Activated CD4-positive, alpha-beta T cell treated with anti-CD3 and anti-CD28 coated beads, Interleukin-2, amount 50 U/mL, for 4 hours (primary cell): ENCODE data around the gene TSHR.

ENCODE experiments used
- DNase-seq, 2 experiments: peaks; one replicate each; pipeline ENCODE4 v3.0.0-alpha.2; 2020

The TSHR gene

DNA sequence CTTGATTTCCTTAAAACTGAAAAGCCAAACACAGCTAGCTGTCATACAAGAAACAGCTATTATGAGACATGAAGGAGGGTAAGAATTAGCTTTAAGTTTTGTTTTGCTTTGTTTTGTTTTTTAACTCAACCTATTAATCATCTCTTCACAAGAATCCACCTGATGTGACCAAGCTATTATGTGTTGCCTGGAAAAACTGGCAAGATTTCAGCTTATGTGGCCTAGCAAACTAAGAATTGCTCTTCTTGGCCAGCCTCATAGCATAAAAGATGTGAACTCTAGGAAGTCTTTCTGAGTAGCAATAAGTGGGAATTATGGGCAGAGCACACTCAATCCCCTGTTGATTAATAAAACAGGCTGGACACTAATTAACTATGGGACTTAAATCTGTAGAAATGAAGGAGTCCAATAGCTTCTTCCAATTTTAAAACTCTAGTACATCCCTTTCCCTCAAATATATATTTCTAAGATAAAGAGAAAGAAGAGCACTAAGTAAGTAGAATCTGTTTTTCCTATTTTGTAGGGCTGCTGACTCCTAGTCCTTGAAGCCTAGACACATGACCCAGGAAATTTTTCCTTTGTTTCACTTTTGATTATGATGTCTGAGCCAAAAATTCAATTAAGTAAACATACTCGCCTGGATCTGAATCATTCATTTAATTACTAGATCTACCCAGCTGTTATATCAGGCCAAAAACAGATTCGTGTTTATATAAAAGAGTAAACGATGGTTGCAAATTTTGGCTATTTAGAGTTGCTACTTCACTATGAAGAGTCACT is 189.6 kb downstream of the TSHR start:
- DNase-seq, result no peak

DNA sequence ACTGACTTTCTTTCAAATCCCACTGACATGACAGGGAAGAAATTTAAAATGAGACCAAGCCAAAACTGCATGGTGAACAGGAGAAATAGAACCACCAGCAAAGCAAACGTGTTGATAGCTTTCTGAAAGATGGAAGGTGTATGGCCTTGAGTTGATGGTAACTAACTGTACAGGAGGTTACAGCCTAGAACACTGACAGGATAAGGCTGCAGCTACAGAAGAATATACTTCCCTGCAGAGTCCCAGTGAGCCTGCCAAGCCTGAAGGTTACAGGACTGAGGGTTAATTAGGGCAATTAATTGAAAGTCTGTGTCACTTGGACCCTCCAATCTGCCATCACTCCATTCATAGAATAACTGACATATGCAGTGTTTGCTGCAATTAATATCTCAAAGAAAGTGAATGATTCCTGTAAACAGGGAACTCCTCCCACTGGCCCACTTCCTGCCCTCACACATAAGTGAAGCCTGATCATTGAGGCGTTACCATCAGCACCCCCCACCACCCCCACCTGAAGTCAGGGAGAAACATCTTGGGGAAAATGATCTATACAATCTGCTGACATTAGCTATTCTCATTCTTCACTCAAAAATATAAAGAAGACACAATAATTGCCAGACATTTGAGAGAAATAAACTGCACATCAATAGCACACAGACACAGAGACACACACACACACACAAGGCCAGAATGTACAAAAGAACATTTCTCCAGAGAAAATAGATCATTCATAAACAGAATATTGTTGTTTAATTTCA is 191.9 kb downstream of the TSHR start:
- no peak for DNase-seq

DNA sequence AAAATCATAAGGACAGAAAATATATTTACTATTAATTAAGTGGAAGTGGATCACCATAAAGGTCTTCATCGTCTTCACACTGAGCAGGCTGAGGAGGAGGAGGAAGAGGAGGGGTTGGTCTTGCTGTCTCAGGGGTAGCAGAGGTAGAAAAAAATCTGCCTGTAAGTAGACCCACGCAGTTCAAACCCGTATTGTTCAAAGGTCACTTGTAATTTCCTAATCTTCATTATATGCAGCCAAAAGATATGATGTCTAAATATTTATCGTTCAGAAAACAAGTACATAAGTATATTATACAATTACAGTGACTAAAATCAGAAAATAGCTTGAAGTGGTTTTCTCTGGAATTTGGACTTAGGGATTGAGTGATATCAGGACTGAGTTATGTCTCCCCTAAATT is 193.2 kb downstream of the TSHR start:
- DNase-seq, result no peak

- DNase-seq, result no peak
These were observed 197.8 kb downstream of the TSHR start for GRCh38 chr14:81153187-81153586.

DNA sequence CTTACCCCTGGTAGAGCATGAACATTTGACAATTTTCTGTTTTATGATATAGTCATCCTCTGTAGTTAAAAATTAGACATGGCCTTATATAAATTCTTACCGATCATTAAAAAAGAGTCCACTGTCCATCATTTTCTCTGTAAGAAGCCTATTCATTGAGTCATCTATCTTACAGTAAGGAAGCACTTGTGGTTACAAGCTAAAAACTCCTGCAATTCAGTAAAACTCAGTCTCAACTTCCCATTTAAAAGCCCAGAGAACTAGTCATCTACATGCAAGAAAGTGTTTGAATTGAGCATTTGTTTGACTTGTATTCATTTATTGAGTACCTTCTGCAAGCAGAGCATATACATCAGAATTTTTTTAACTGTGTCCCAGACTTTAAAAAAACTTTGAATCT is 202.0 kb downstream of the TSHR start:
- DNase-seq, result no peak

- DNase-seq, result no peak
These were observed 205.7 kb downstream of the TSHR start for GRCh38 chr14:81161088-81161487.

DNA sequence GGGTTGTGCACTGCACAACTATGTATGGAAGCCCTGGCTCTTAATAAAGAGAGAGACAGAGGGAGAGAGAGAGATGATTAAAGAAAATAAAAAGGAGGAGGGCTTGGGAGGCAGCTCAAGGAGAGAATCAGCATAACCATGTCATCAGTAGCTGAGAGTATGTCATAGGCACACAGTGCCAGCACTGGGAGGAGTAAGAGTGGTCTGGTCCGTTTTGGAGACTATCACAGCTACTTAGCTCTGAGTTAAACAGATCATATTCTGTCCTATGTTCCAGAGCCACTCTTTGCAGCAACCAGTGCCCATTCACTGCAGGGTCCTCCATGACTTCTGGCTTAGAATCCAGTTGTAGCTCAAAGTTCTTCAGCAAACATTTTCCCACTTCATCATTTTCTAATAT is 206.3 kb downstream of the TSHR start:
- no peak for DNase-seq

- DNase-seq, result no peak
These were observed 207.5 kb downstream of the TSHR start for GRCh38 chr14:81162941-81163340.

GRCh38 chr14:81164167-81164774 is 208.8 kb downstream of the TSHR start:
- DNase-seq, result peak; percentile 10 to 21

DNA sequence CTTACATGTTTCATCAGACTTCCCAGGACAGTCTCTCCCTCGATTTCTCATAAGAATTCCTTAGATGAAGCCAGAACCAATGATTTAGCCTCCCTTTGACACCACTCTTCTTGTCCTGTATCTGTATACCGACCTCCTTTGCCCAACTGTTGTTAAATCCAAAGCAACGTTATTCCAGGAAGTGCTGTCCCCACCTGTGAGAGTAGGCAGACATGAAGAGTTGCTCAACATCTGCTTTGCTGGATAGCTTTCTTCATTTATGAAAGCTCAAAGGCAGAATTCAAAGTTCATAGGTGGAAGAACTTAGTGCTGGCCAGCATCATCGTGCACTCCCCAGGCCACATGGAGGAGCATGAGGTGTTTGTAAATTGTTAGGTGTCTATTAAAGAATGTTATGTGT is 209.8 kb downstream of the TSHR start:
- DNase-seq, result no peak

GRCh38 chr14:81166121-81166520 is 210.7 kb downstream of the TSHR start:
- DNase-seq, result no peak

- DNase-seq, result no peak
These were observed 213.8 kb downstream of the TSHR start for GRCh38 chr14:81169267-81169666.

- DNase-seq, result no peak
These were observed 214.3 kb downstream of the TSHR start for GRCh38 chr14:81169711-81170103.

DNA sequence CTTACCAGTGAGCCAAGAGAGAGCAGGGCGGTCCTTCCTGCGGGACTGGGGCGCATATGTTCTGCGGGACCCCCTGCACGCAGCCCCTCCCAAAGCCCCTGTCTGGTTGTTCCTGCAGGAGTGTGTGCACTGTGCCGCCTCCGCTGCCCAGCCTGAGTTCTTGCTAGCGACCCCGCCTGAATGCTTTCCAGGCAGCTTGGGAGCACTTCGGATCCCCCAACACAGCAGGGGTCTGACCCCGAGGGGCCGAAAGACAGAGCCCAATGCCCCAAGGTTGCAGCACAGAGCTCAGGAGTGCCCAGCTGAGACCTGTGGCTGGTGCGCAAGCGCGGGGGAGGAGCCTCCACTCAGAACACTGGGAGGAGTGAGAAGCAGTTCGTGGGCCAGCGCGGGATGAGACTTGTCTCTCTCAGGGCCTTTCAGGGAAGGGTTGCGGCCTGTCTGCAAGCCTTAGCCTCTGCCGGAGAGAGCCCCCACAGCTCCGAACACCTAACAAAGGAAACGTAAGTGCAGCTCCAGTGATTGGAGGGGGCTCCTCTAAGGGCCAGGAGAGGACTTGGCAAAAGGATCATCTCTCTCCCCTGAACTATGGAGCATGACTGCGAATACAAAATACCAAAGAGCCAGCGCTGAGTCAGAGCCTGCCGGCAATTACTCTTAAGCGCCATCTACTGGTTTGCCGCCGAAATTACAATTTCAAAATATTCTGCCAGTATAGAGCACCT is 214.8 kb downstream of the TSHR start:
- DNase-seq, result peak; percentile 83 to 87

DNA sequence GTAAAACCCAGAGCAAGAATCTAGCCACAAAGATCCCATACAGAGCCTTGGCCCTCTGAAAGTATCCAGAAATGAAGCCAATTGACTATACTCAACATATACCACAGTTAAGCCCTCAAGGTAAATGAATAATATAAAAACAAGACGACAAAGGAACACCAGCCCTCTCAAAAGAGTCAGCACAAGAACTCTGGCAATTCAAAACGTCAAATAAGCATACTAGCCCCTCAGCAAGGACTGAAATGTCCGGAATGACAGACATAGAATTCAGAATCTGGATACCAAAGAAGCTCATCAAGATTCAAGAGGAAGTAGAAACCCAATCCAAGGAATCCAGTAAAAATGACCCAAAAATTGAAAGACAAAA is 215.4 kb downstream of the TSHR start:
- no peak for DNase-seq

DNA sequence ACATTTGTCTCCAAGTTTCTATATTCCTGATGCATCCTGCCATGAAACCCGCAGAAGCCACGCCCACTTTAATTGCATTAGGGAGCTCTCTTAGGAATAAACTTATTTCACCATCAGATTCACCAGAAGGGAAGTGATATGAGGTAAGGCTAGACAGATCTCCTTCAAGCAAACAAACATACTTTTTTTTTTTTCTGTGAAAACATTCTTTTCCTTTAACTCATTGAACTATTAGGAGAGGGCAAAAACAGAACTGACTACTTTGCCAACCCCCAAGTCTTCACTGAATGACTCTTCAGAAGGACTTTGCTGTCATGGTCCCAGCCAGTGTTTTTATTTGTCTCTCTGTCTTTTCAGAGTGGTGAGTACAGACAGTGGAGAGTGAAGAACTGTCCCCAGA is 216.9 kb downstream of the TSHR start:
- DNase-seq, result no peak

DNA sequence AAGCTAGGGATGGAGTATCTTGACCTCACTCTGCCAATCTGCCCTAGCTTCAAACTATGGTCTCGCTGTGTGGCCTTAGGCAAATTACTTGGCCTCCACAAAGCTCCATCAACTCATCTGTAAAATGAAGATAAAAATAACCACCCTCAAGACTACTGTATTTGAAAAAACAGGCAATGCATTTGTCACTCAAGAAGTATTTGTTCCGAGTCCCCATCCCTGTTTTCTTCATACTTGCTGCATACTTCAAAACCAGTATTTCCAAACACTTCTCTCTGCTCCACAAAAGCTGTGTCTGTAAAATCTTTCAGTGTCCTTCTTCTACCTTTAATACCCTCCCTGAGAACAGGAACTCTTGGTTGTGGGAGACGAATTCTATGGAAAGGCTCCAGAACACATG is 217.5 kb downstream of the TSHR start:
- DNase-seq, result no peak

GRCh38 chr14:81176241-81176640 is 220.8 kb downstream of the TSHR start:
- DNase-seq, result no peak

GRCh38 chr14:81177225-81177624 is 221.8 kb downstream of the TSHR start:
- no peak for DNase-seq

DNA sequence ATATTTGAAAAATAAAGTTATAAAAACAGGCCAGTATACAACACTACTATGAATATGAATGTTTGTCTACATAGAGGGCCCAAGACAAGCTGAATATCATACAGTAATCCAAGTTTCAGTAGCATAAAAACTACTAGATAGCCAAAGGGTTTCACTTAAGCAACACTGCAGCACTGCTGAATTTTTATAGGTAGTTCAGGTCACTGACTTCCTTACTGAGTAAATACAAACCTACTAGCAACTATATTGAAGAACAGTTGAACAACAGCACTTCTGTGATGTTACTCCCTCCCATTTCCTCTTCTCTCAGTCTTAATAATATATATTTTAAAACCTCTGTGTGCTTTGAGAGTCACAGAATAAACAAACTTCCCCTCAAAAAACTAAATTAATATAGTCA is 222.6 kb downstream of the TSHR start:
- DNase-seq, result no peak

- no peak for DNase-seq
These were observed 224.2 kb downstream of the TSHR start for GRCh38 chr14:81179631-81180030.

- no peak for DNase-seq
These were observed 232.6 kb downstream of the TSHR start for GRCh38 chr14:81187832-81188522.

- DNase-seq, result no peak
These were observed 237.2 kb downstream of the TSHR start for GRCh38 chr14:81192594-81192993.
